HG02970 (cell line): ENCODE measurements around the gene CLSTN1.

Experiments
- ATAC-seq: cut with Tn5 transposase; IDR thresholded peaks from one replicate; pipeline ENCODE4 v1.9.1; 2021; ENCODE audit warnings: mild to moderate bottlenecking, moderate library complexity, moderate number of reproducible peaks; ENCODE audit not compliant: unreplicated experiment, low FRiP score

The CLSTN1 gene

DNA sequence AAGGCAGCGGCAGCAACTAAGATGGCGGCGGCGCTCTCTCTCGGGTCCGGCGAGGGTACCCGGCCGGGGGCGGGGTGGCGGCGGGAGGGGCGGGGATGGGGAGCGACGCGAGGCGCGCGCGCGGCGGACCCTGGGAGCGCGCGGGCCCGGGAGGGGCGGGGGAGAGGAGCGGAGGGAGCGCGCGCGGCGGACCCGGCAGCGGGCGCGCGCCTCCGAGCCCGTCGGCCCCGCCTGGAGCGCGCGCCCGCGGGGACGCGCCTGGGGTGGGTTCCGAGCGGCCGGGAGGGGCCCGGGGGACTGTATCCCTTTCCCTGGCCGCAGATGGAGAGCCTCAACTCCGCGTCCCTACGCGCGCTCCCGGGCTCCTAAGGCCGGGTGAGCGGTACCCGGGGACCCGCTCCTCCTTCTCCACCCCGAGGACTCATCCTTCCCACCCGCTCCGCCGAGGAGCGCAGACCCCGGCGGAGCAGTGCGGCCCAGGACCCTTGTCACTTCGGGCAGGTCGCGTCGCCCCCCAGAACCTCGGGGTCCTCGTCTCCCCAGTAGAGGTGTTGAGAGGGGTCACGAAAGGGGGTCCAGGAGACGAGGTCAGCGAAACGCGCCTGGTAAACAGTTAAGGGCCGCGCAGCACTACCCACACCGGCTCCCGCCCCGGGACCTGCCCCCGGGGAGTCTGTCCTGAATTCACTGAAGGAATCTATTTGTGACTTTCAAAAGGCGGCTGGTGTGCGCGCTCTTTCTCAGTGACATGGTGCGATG lies at the start of gene CLSTN1:
TSS of gene CLSTN1 (minus strand) at position 23 of the 759 bp plus-strand sequence. CDS start 232 bp downstream, outside the sequence.
- ATAC-seq = peak; percentile 68

DNA sequence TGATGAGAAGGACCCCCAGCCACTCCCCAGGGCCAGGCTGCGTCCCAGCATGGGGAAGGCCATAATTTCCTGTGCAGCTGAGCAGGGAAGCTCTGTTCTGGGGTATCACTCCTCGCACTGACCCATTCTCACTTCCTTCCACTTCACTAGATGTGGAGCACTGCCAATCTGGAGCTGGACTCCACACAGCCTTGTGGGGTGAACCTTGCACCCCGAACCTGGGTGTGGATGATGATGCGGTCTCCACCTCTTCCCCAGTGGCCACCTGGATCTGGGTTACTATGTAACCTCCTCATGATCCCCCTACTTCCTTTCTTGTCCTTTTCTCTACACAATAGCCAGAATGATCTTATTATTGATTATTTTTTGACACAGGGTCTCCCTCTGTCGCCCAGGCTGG lies 49.6 kb upstream of the CLSTN1 start:
- ATAC-seq = no peak

DNA sequence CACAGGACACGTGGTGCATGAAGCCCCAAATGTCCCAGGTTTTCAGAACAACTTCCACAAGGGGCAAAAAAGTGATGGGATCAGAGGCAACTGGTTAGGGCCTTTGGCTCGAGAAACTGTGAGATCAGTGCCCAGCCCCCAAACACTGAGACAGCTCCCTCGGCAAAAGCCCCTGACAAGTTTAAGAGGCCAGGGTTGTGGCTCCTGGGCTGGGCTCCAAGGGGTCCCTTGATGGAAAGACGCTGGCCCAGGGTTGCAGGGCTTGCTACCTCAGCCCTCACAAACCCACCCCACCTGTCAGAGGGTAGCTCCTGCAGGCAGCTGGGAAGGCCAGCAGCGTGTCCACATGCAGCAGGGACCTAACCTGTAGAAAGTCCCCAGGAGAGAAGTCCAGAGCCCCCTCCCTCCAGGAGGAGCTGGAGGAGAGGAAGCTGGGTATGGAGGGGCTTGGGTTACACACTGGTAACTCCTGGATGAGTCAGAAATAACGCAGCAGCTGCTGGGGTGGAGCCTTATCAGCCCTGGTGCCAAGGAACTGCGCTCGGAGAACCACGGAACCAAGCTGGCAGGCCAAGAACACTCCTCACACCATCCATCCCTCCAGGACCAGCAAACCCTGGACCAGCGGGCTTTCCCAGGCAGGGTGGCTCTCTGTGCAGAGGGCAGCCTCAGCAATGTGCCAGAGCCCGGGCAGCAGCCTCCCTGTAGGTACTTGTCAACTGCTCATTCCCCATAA lies 48.8 kb upstream of the CLSTN1 start:
- ATAC-seq = no peak

DNA sequence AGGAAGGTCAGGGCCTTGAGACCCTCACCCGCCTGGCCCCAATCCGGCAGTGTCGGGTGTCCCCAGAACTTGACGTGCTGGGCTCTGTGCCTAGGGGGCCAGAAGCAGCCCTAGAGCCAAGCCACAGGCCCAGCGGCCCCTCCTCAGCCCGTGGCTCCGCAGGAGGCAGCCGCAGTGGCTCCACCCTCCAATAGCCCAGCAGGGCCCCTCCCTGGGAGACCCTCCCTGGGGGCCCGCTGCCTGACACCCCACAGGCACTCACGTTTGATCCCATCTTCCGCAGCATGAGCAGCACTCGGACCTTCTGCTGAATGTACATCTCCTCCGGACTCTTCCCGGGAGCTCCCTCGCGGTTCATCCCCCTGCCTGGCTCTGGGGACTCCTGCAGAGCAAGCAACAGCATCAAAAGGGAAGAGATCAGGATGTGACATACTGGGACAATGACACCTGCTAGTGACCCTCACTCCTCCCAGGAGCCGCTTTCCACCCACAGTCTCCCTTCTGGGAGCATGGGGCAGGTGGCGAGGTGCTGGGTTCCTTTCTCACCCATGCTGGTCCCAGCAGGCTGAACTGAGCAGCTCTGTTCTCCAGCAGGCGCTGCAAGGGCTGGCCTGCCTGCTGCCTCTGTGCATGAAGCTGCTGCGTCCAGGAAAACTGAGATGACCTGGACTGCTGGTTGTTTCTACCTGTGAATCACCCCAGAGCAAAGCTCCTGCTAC lies 48.1 kb upstream of the CLSTN1 start:
- no peak for ATAC-seq

DNA sequence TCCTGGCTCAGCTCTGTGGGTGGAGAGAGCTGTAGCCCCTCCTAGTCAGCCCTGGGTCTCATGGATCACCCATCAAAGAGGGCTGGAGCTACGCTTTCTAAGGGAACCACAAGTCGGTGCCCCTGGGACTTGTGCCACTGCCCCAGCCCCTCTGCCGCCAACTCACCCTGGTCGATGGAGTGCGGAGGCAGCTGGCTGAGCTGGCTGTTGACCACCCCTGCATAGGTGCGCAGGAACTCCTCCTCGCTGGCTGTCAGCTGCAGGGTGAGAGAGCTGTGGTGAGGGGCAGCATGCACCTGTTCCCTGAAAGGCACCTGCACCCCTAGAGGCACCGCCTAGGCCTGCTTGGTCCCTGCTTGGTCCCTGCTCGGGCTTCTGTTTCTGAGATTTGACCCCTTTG lies 47.3 kb upstream of the CLSTN1 start:
- ATAC-seq = no peak

DNA sequence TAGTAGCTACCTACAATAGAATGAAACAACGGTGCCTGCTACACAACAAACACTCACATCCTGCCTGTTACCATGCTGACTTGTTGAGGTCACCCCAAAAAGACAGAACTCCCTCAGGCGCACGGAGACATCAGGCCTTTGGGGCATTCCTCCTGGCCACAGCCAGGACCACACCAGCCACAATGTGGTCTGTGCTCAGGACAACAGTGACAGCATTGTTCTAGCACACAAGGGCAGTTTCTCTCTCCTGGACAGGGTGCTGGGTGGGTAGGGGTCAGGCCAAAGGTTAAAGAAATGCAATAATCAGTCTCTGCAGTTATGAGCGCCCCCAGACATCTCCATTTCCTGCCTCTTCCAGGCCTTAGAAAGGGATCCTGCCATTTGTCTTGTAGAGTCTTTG lies 46.8 kb upstream of the CLSTN1 start:
- ATAC-seq = no peak

- no peak for ATAC-seq
Observed at GRCh38 chr1:9869831-9870251, 46.1 kb upstream of the CLSTN1 start.

DNA sequence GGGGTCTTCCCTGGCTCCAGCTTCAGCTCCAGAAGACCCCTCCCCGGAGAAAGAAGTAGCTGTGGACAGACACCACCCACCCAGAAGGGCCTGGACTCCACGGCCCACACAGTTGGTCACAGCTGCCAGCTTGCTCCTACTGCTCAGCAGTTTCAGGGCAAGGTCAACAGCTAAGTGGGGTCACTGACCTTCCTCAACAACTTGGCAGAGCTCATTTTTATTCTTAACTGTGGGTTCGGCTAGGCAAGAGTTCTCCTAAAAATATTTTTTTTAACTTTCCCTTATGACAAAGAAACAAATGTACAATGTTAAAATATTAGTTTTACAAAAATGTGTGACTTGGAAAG lies 44.5 kb upstream of the CLSTN1 start:
- ATAC-seq = no peak

- no peak for ATAC-seq
Observed at GRCh38 chr1:9867408-9868243, 43.9 kb upstream of the CLSTN1 start.

DNA sequence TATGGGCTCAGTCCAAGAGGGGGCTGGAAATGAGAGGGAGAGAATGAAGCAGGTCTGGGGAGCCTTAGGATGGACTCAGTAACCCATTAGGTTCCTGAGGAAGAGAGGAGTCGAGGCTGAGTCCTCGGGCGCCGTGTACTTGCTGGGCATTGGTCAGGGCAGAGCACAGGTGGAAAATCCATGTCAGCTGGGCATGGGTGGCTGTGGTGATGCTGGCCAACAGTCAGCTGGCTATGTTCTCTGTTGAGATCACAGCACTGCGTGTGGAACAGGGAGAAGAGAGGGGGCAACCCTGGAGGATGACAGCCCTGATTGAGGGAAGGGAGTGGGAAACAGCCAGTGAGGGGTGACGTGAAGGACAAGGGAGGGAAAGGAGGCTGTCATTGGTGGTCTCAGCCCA lies 43.1 kb upstream of the CLSTN1 start:
- ATAC-seq = no peak

GRCh38 chr1:9865724-9866123 lies 42.0 kb upstream of the CLSTN1 start:
- ATAC-seq = no peak

DNA sequence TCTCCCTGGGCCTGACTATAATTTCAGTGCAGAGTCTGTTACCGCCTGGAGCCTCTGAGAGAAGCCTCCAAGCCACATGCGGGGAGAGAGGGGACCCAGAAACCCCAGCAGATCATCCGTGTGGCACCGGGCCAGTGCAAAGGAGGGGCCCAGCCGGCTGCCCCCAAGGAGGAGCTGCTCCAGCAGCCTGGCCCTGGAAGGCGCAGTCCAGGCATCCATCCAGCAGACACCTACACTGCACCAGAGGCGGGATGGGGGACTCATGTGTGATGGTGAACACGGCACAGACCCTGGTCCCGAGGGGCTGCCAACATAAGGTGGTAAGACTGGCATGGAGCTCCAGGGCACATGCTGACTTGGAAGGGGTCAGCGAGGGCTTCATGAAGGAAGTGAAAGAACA lies 39.6 kb upstream of the CLSTN1 start:
- no peak for ATAC-seq

GRCh38 chr1:9861360-9861759 lies 37.6 kb upstream of the CLSTN1 start:
- ATAC-seq = no peak

DNA sequence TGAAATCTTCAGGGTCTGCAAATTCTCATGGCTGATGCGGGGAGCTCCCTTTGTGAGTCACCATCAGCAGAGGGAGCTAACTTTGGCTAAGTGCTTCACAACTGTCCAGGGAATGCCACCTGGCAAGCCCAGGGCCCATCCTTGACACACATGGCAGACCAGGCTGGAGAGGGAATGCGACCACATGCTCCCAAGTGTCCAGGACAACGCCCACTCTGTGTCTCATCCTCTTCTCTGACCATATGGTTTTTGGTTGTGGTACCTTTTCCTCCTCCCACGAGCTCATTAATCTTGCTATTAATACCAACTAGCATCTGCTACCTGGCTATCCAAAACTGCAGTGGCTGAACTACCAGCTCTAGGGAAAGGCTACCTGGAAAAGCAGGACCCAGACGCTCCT lies 37.1 kb upstream of the CLSTN1 start:
- no peak for ATAC-seq

- no peak for ATAC-seq
Observed at GRCh38 chr1:9859281-9860014, 35.7 kb upstream of the CLSTN1 start.

DNA sequence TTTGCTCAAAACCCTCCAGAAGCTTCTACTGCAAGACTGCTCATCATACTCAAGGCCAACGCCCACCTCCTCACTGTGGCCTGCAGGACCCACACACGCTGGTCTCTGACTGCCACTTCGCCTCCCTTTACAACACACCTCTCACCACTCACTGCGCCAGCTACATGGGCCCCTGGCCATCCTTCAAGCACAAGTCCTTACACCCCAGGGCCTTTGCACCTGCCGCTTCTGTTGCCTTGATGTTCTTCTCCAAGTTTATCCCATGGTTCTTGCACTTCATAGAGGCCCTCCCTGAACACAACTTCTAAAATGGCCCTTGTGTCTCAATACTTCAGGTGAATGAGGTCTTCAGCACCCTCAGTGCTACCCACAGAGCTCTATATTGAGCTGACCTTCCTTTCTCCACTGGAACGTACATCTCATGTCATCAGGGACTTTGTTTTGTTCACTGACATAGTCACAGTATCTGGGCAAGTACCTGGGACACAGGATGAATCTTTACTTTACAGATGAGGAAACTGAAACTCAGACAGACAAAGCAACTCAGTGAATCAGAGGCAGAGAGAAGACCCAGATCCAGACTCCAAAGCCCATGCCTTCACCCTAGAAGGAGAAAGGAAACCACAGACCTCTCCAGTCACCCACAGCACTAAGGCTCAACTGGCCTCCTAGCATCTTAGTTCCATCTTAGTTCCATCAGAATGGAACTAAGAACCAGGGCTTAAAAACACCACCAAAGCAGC lies 34.7 kb upstream of the CLSTN1 start:
- no peak for ATAC-seq

GRCh38 chr1:9855186-9855585 lies 31.4 kb upstream of the CLSTN1 start:
- no peak for ATAC-seq

- ATAC-seq = no peak
Observed at GRCh38 chr1:9853249-9853595, 29.5 kb upstream of the CLSTN1 start.
